Measurements from ENCODE around the gene MRM3.
A peak's percentile ranks its signal among the peaks of the same experiment; 100 is the strongest.
"Not testable (repeated sequence)": the region's sequence is repeated elsewhere in the genome, so short reads cannot be mapped to it uniquely, and the experiment has no call there.

MRM3 gene

GRCh38 chr17:781805-782731, at the start of gene MRM3, which contains the start of gene GLOD4:
MRM3 (plus strand) TSS chr17:782353; CDS start chr17:782379, 26 bp downstream.
GLOD4 (minus strand) TSS chr17:782280; CDS start chr17:782255, 25 bp downstream.
- peak; percentile 3 for DNase-seq

- DNase-seq = no peak
Observed at GRCh38 chr17:732902-733720, 49.0 kb upstream of the MRM3 start.

DNA sequence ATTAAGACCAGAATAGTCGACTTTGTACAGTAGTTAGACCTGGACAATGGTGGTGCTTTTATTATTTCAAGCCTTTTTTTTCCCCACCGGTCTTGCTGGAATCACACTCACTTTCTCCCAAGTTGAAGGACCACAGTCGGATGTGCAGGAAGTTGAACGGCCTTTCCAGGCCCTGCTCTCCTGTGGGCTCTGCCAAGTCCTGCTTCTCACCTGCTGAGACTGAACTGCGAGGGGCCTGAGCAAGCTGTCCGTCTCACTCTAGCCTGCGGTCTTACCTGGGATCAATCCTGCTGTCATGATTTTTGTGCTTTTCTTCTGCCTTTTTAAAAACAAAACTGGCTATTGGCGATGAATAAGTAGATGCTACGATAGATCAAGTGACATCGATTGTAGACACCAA, 48.4 kb upstream of the MRM3 start:
- no peak for DNase-seq

GRCh38 chr17:737561-738113, 44.5 kb upstream of the MRM3 start:
- DNase-seq = no peak

GRCh38 chr17:740240-741017, 41.7 kb upstream of the MRM3 start:
- DNase-seq = peak; percentile 67

DNA sequence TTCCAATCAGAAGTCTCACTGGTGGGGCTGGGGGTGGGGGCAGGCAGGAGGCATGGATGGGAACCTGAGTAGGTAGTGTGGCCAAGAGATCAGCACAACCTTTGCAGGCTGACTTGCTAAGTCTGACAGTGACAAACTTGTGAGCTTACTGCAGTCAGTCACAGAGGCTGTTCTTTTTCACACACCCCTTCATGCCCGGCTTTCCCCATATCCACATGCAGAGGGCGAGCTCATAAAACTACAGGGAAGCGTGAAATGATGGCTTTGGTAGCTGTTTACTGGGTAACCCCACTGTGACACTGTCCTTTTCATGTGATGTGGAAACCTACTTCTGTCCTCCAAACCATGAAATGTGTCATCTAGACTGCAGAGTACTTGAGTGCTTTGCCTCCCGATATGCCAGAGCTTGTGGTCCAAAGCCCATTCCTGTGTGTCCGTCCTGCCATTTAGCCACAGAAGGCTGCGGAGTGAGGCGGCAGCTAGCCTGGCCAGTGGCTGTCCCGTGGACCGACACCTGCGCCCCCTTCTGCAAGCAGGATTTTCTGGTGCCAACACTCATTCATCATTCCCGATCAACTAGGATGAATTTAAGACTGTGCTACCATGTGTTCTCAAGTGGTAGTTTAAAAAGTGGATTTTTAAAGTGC, 39.9 kb upstream of the MRM3 start:
- DNase-seq = no peak

DNA sequence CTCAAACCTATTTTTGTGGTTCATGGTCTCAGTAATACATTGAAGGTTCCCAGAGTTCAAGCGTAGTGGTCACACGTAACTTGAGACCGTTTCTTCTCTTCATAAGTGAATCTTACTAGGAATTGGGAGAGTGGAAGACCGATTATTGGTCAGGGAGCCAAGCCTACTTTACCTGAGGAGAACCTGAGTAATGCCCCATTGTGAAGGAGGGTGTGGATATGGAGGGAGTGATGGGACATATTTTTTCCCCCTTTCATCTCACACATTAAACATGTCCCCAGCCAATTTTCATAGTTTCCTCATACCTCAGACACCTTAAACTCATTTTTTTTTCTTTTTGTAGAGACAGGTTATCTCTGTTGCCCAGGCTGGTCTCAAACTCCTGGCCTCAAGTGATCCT, 39.0 kb upstream of the MRM3 start:
- no peak for DNase-seq

DNA sequence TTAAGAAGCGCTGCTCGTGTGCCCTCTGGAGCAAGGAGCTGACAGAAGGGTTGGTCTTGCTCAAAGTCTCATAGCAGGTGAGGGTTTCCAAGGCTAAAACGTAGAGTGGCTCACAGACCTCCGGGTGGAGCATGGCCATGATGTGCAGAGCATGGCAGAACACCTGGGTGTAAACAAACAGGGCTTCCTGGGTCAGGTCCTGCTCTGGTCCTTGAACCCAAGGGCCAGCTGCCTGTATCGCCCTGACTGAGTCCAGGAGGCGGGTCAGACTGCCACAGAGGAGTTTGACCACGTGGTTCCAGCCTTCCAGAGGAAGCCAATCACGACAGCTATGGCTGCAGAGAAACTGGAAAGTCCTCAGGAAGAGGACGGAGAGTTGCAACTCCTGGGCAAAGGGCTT, 37.2 kb upstream of the MRM3 start:
- DNase-seq = no peak

DNA sequence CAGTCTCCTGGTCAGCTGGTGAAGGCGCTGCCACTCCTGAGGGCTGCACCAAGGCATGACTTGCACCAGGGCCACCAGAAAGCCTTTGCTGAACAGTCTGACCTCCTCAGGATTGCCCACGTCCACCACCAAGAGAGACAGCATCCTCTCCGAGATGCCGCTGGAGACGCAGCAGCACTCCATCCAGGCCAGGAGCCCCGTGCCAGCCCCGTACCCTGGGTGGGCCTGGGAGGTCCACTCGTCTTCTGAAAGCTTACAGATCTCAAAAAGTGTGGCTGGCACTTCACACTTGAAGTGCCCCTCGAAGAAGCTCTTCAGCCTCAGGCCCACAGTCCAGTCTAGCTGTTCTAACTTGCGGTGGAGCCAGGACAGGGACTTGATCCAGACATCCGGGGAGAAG, 36.7 kb upstream of the MRM3 start:
- no peak for DNase-seq

- DNase-seq = no peak
Observed at GRCh38 chr17:746181-746580, 36.0 kb upstream of the MRM3 start.

GRCh38 chr17:746783-747629, 35.1 kb upstream of the MRM3 start:
- no peak for DNase-seq

GRCh38 chr17:748604-749003, 33.5 kb upstream of the MRM3 start:
- DNase-seq = not testable (repeated sequence)

DNA sequence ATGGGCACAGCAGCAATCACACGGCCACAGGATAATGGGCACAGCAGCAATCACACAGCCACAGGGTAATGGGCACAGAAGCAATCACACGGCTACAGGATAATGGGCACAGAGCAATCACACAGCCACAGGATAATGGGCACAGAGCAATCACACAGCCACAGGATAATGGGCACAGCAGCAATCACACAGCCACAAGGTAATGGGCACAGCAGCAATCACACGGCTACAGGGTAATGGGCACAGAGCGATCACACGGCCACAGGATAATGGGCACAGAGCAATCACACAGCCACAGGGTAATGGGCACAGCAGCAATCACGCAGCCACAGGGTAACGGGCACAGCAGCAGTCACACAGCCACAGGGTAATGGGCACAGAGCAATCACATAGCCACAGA, 32.8 kb upstream of the MRM3 start:
- not testable (repeated sequence) for DNase-seq

- DNase-seq = no peak
Observed at GRCh38 chr17:750431-751037, 31.6 kb upstream of the MRM3 start.

- DNase-seq = peak; percentile 40
Observed at GRCh38 chr17:751269-752001, 30.7 kb upstream of the MRM3 start.

- DNase-seq = peak; percentile 16
Observed at GRCh38 chr17:752002-752619, 30.0 kb upstream of the MRM3 start, which contains the start of gene GEMIN4. GEMIN4 (minus strand) TSS chr17:752264; CDS start chr17:752142, 122 bp downstream.

- DNase-seq = no peak
Observed at GRCh38 chr17:752620-753219, 29.4 kb upstream of the MRM3 start.

- DNase-seq = no peak
Observed at GRCh38 chr17:753418-753817, 28.7 kb upstream of the MRM3 start.

All from GF-D8 (cell line).